Measurements from ENCODE around the gene LAD1. TPM values are rescaled to one million over a fixed set of nuclear protein-coding genes. Genes with fewer than 3 reads are reported as not detected.

Gene LAD1
- total RNA-seq, 2 experiments from 2014 or later, result not detected

- H3K27ac ChIP-seq (ENCODE audit: low read depth, low read length, poor library complexity, severe bottlenecking), result no peak overlapping the region
- no peaks in the 10 kb centered on the region for H3K36me3 ChIP-seq (ENCODE audit: insufficient read depth, low read length)
- TF ChIP-seq EZH2phosphoT487 (IDR thresholded peaks at IDR 0.05; ENCODE audit: borderline replicate concordance, low read depth, low read length), result no peak
- no peak for TF ChIP-seq CTCF (conservative IDR thresholded peaks at IDR 0.05; ENCODE audit: low read length)
- no peaks in the 10 kb centered on the region for H3K9me3 ChIP-seq (ENCODE audit: low read length)
- no peak overlapping the region for H2AFZ ChIP-seq (ENCODE audit: low read length)
- H3K79me2 ChIP-seq (ENCODE audit: insufficient read depth, low read depth, low read length), result no peaks in the 10 kb centered on the region
- H3K9me2 ChIP-seq (ENCODE audit: insufficient read depth, low read length), result no peaks in the 10 kb centered on the region
- H3K4me2 ChIP-seq (ENCODE audit: low read length), result no peak overlapping the region
- DNase-seq (ENCODE audit: low spot score), result no peak
- no peaks in the 10 kb centered on the region for H3K4me1 ChIP-seq (ENCODE audit: insufficient read depth, low read length, poor library complexity, severe bottlenecking)
- no peak overlapping the region for H3K4me3 ChIP-seq (ENCODE audit: low read depth, low read length, poor library complexity, severe bottlenecking)
- BruUV-seq (replicated peaks), result no TSS peak
- ChIA-PET POLR2A (no interaction called here), CTCF (ENCODE audit: unreplicated experiment) (no interaction called here)
- intact Hi-C loops (cut with micrococcal nuclease; ENCODE audit: unreplicated experiment), result no loop called here
- no peaks in the 10 kb centered on the region for H4K20me1 ChIP-seq (ENCODE audit: insufficient read depth, low read length)
Measured at GRCh38 chr1:201353186-201353940, 45.8 kb downstream of the LAD1 start.

- no peak overlapping the region for H3K27ac ChIP-seq (ENCODE audit: low read depth, low read length, poor library complexity, severe bottlenecking)
- no peaks in the 10 kb centered on the region for H3K36me3 ChIP-seq (ENCODE audit: insufficient read depth, low read length)
- TF ChIP-seq CTCF (conservative IDR thresholded peaks at IDR 0.05; ENCODE audit: low read length), result no peak
- TF ChIP-seq EZH2phosphoT487 (IDR thresholded peaks at IDR 0.05; ENCODE audit: borderline replicate concordance, low read depth, low read length), result no peak
- no peaks in the 10 kb centered on the region for H3K9me3 ChIP-seq (ENCODE audit: low read length)
- H3K4me1 ChIP-seq (ENCODE audit: insufficient read depth, low read length, poor library complexity, severe bottlenecking), result no peaks in the 10 kb centered on the region
- H3K4me2 ChIP-seq (ENCODE audit: low read length), result no peak overlapping the region
- H3K79me2 ChIP-seq (ENCODE audit: insufficient read depth, low read depth, low read length), result no peaks in the 10 kb centered on the region
- no TSS peak for BruUV-seq (replicated peaks)
- no peak overlapping the region for H3K4me3 ChIP-seq (ENCODE audit: low read depth, low read length, poor library complexity, severe bottlenecking)
- ChIA-PET CTCF (ENCODE audit: unreplicated experiment) (no interaction called here), POLR2A (no interaction called here)
- intact Hi-C loops (cut with micrococcal nuclease; ENCODE audit: unreplicated experiment), result no loop called here
- no peak overlapping the region for H2AFZ ChIP-seq (ENCODE audit: low read length)
- DNase-seq (ENCODE audit: low spot score), result no peak
- H3K9me2 ChIP-seq (ENCODE audit: insufficient read depth, low read length), result no peaks in the 10 kb centered on the region
- H4K20me1 ChIP-seq (ENCODE audit: insufficient read depth, low read length), result no peaks in the 10 kb centered on the region
Measured at GRCh38 chr1:201351617-201352016, 47.5 kb downstream of the LAD1 start.

- no peaks in the 10 kb centered on the region for H3K36me3 ChIP-seq (ENCODE audit: insufficient read depth, low read length)
- no peaks in the 10 kb centered on the region for H4K20me1 ChIP-seq (ENCODE audit: insufficient read depth, low read length)
- no peak overlapping the region for H2AFZ ChIP-seq (ENCODE audit: low read length)
- CTCF ChIA-PET (ENCODE audit: unreplicated experiment), result no interaction called here
- no peaks in the 10 kb centered on the region for H3K4me1 ChIP-seq (ENCODE audit: insufficient read depth, low read length, poor library complexity, severe bottlenecking)
- no peaks in the 10 kb centered on the region for H3K79me2 ChIP-seq (ENCODE audit: insufficient read depth, low read depth, low read length)
- H3K9me2 ChIP-seq (ENCODE audit: insufficient read depth, low read length), result no peaks in the 10 kb centered on the region
- no peaks in the 10 kb centered on the region for H3K9me3 ChIP-seq (ENCODE audit: low read length)
- intact Hi-C loops (cut with micrococcal nuclease; ENCODE audit: unreplicated experiment), result no loop called here
- H3K27ac ChIP-seq (ENCODE audit: low read depth, low read length, poor library complexity, severe bottlenecking), result no peak overlapping the region
- POLR2A ChIA-PET, result no interaction called here
- DNase-seq (ENCODE audit: low spot score), result no peak
- no peak overlapping the region for H3K4me2 ChIP-seq (ENCODE audit: low read length)
- H3K4me3 ChIP-seq (ENCODE audit: low read depth, low read length, poor library complexity, severe bottlenecking), result no peak overlapping the region
- TF ChIP-seq EZH2phosphoT487 (IDR thresholded peaks at IDR 0.05; ENCODE audit: borderline replicate concordance, low read depth, low read length), result no peak
- BruUV-seq (replicated peaks), result no TSS peak
Measured at GRCh38 chr1:201350884-201351283, 48.2 kb downstream of the LAD1 start.
